IgD-negative memory B cell (primary cell): ENCODE data around the gene METTL18. TPM values are rescaled to one million over a fixed set of nuclear protein-coding genes. Genes with fewer than 3 reads are reported as not detected.

ENCODE experiments used
- H3K27ac Mint-ChIP-seq, 3 donors: one replicate each; pipeline ENCODE4 v1.8.0; 2020 to 2022; ENCODE audit warnings: mild to moderate bottlenecking in 3 of 3, mixed read lengths in 3 of 3, moderate library complexity in 1 of 3
- H3K27me3 Mint-ChIP-seq: one replicate; pipeline ENCODE4 v1.8.0; 2021; ENCODE audit warnings: mixed read lengths
- H3K36me3 Mint-ChIP-seq: one replicate; pipeline ENCODE4 v1.8.0; 2020; ENCODE audit warnings: mild to moderate bottlenecking, mixed read lengths
- H3K4me1 Mint-ChIP-seq, 3 donors: one replicate each; pipeline ENCODE4 v1.8.0; 2020 to 2022; ENCODE audit warnings: mixed read lengths in 3 of 3, mild to moderate bottlenecking in 1 of 3
- H3K4me3 Mint-ChIP-seq, 4 donors: one replicate each; pipeline ENCODE4 v1.8.0; 2020 to 2022; ENCODE audit warnings: mild to moderate bottlenecking in 4 of 4, mixed read lengths in 4 of 4, moderate library complexity in 3 of 4
- H3K9me3 Mint-ChIP-seq, 3 donors: one replicate each; pipeline ENCODE4 v1.8.0; 2020 to 2021; ENCODE audit warnings: mixed read lengths in 3 of 3, mild to moderate bottlenecking in 1 of 3
- polyA plus RNA-seq: library from polyadenylated mRNA; unstranded; fragments of 300-500 nt; fragmentation: Illumina TruSeq; gene quantifications from one replicate; pipeline ENCODE4 v1.2.3, GENCODE V29; 2021

Gene METTL18
- polyA plus RNA-seq, 1 donor from 2014 or later = 29.2 TPM

- peaks cover 6% of the 10 kb centered on the region for H3K27me3 Mint-ChIP-seq
Measured at GRCh38 chr1:169765580-169766331, 29.0 kb downstream of the METTL18 start.

GRCh38 chr1:169764919-169765318 lies 29.8 kb downstream of the METTL18 start:
- H3K4me3 Mint-ChIP-seq = no peak overlapping the region
- H3K27me3 Mint-ChIP-seq = peaks cover 6% of the 10 kb centered on the region
- peaks cover 2% of the 10 kb centered on the region for H3K36me3 Mint-ChIP-seq
- H3K27ac Mint-ChIP-seq = no peak overlapping the region
- no peaks in the 10 kb centered on the region for H3K4me1 Mint-ChIP-seq
- H3K9me3 Mint-ChIP-seq = peaks cover 0 to 4% (median 0%) of the 10 kb centered on the region in 3 donors

More at GRCh38 chr1:169765580-169766331, 29.0 kb downstream of the METTL18 start:
- no peak overlapping the region for H3K4me3 Mint-ChIP-seq
- H3K9me3 Mint-ChIP-seq = no peaks in the 10 kb centered on the region
- no peaks in the 10 kb centered on the region for H3K4me1 Mint-ChIP-seq
- H3K27ac Mint-ChIP-seq = no peak overlapping the region
- H3K36me3 Mint-ChIP-seq = peaks cover 2% of the 10 kb centered on the region

GRCh38 chr1:169762699-169763098 lies 32.0 kb downstream of the METTL18 start:
- peaks cover 0 to 6% (median 0%) of the 10 kb centered on the region in 3 donors for H3K9me3 Mint-ChIP-seq
- no peak overlapping the region for H3K4me3 Mint-ChIP-seq
- peaks cover 2% of the 10 kb centered on the region for H3K36me3 Mint-ChIP-seq
- H3K27me3 Mint-ChIP-seq = peaks cover 6% of the 10 kb centered on the region
- no peak overlapping the region for H3K27ac Mint-ChIP-seq
- H3K4me1 Mint-ChIP-seq = no peaks in the 10 kb centered on the region

GRCh38 chr1:169759038-169759437 lies 35.7 kb downstream of the METTL18 start:
- Mint-ChIP-seq H3K27me3 (peaks cover 2% of the 10 kb centered on the region), H3K4me3 (no peak overlapping the region), H3K27ac (no peak overlapping the region), H3K4me1 (no peaks in the 10 kb centered on the region), H3K36me3 (no peaks in the 10 kb centered on the region), H3K9me3 (peaks cover 0 to 6% (median 0%) of the 10 kb centered on the region in 3 donors)

DNA sequence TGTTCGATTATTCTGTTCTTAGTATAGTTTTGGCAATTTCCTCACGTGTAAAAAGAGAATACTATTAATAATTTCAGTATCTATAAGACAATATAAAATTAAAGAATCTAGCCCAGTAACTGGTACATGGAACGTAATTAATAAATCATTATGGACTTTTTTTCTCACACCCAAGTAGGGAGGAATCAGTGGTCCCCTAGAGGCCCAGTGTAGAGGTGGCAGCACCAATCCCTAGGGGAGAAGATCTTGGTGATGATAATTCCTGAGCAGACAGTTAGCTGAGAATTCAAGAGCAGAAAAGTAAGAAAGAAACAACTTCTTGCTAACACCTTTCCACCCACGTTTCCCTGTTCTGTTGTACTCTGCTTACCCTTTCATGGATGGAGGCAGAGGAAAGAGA lies 41.2 kb downstream of the METTL18 start:
- H3K27ac Mint-ChIP-seq = no peak overlapping the region
- no peaks in the 10 kb centered on the region for H3K4me1 Mint-ChIP-seq
- peaks cover 7% of the 10 kb centered on the region for H3K27me3 Mint-ChIP-seq
- no peak overlapping the region for H3K4me3 Mint-ChIP-seq
- H3K36me3 Mint-ChIP-seq = no peaks in the 10 kb centered on the region
- peaks cover 0 to 2% (median 0%) of the 10 kb centered on the region in 3 donors for H3K9me3 Mint-ChIP-seq

GRCh38 chr1:169750041-169750440 lies 44.7 kb downstream of the METTL18 start:
- peaks cover 0 to 2% (median 0%) of the 10 kb centered on the region in 3 donors for H3K9me3 Mint-ChIP-seq
- H3K4me3 Mint-ChIP-seq = no peak overlapping the region
- H3K27me3 Mint-ChIP-seq = peaks cover 5% of the 10 kb centered on the region
- no peaks in the 10 kb centered on the region for H3K4me1 Mint-ChIP-seq
- no peak overlapping the region for H3K27ac Mint-ChIP-seq
- H3K36me3 Mint-ChIP-seq = peaks cover 3% of the 10 kb centered on the region

DNA sequence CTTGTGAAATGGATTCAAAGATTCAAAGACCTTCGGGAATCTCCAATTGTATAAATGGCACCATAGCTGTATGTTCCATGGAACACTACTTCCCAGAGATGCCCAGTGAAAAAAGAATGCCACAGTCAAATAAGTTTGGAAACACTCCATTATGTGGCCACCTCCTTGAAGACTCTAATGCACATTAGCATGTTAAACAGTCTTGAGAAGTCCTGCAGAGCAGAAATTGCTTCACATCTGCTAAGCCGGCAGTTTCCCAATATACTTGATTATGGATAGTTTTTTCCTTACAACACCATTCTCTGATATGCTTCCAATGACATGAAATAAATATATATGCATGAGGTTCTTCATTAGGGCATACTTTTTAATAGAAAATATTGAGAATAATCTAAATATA lies 48.2 kb downstream of the METTL18 start:
- peaks cover 0 to 2% (median 0%) of the 10 kb centered on the region in 3 donors for H3K9me3 Mint-ChIP-seq
- no peaks in the 10 kb centered on the region for H3K4me1 Mint-ChIP-seq
- peaks cover 3% of the 10 kb centered on the region for H3K36me3 Mint-ChIP-seq
- H3K4me3 Mint-ChIP-seq = no peak overlapping the region
- no peak overlapping the region for H3K27ac Mint-ChIP-seq
- peaks cover 10% of the 10 kb centered on the region for H3K27me3 Mint-ChIP-seq

DNA sequence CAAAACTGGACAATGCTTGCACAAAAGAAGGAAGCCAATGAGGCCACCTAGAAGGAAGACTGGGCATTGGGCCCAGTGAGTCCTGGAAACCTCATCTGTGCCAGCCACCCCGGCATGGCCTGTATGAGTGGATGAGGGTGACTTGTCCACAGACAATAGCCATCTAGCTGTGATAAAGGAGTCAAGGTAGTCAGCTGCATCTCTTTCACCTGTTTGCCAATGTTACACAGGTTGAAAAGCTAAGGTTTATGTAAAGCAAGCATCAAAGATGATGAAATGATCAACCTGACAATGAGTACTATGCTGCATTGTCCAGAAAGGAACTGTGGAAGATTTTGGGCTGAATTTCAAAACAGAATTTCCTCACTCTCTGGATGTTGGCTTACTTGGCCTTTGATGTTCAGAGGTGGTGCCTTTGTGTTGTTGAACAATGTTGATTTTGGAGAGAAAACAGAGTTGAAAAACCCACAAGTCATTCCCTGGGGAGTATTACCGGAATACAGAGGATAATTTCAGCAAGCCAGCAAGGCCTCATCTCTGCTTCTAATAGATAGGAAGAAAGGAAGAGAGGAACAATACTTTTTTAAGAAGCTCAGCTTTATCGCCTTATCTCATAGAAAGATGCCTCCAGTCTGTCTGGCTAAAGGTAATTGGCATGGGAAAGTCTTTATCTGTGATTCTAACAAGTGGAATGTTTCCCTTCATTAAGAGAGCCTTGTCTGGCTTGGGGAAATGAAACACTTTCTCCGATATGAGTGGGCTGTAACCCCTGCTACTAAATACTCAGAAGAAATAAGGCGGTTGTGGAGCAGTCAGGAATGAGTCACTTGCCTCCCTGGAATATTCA lies 49.5 kb downstream of the METTL18 start:
- peaks cover 0 to 2% (median 0%) of the 10 kb centered on the region in 3 donors for H3K9me3 Mint-ChIP-seq
- H3K4me1 Mint-ChIP-seq = no peaks in the 10 kb centered on the region
- H3K36me3 Mint-ChIP-seq = peaks cover 3% of the 10 kb centered on the region
- peaks cover 10% of the 10 kb centered on the region for H3K27me3 Mint-ChIP-seq
- no peak overlapping the region for H3K27ac Mint-ChIP-seq
- H3K4me3 Mint-ChIP-seq = no peak overlapping the region

Other genes starting within 250 kb of the METTL18 start
- gene F5, start 208.4 kb downstream of the METTL18 start, polyA plus RNA-seq = 0.51 TPM
- gene SELP, start 164.8 kb downstream of the METTL18 start, polyA plus RNA-seq = 2.2 TPM
- 1,261 TPM for gene SELL, start 83.3 kb downstream of the METTL18 start, polyA plus RNA-seq
- not detected for gene SELE, start 60.8 kb downstream of the METTL18 start, polyA plus RNA-seq
- gene SCYL3, start 99.0 kb upstream of the METTL18 start, polyA plus RNA-seq = 15.1 TPM